22Rv1 (cell line): Measurements from ENCODE around the gene LTBR.

Source experiments
- CTCF ChIP-seq: fragments of 450-650 bp; IDR thresholded peaks from 2 replicates; pipeline ENCODE4 v1.5.1; 2017; ENCODE audit warnings: mild to moderate bottlenecking
- ZFX ChIP-seq: fragments of 450-650 bp; IDR thresholded peaks from 2 replicates; pipeline ENCODE4 v1.6.1; 2017; ENCODE audit warnings: antibody characterized with exemption, borderline replicate concordance

- TF ChIP-seq CTCF (no peak), ZFX (no peak)
Measured at GRCh38 chr12:6437586-6437985, 53.6 kb downstream of the LTBR start.
